Smooth muscle cell (in vitro differentiated cells): ENCODE measurements around the gene DSCAML1. TPM values are rescaled to one million over a fixed set of nuclear protein-coding genes. Genes with fewer than 3 reads are reported as not detected.

Experiments
- DNase-seq: peaks from one replicate; lab custom pipeline; 2025; ENCODE audit not compliant: unreplicated experiment; lab: John Stamatoyannopoulos, UW
- H2AFZ ChIP-seq: fragments of 200-600 bp; sonication (generic); 2 replicates; pipeline ENCODE4 v1.6.0; 2016; ENCODE audit warnings: antibody characterized with exemption, low read depth, mild to moderate bottlenecking
- H3F3A ChIP-seq: fragments of 200-600 bp; sonication (generic); 2 replicates; pipeline ENCODE4 v1.6.0; 2017; ENCODE audit warnings: antibody characterized with exemption, low read depth
- H3K27ac ChIP-seq: fragments of 200-600 bp; sonication (generic); 2 replicates; pipeline ENCODE4 v1.5.1; 2016; ENCODE audit warnings: low read depth, mild to moderate bottlenecking
- H3K27me3 ChIP-seq: fragments of 200-600 bp; sonication (generic); 2 replicates; pipeline ENCODE4 v1.6.1; 2016; ENCODE audit warnings: low read depth, mild to moderate bottlenecking
- H3K36me3 ChIP-seq: fragments of 200-600 bp; sonication (generic); 2 replicates; pipeline ENCODE4 v1.5.1; 2016; ENCODE audit warnings: low read depth
- H3K4me1 ChIP-seq: fragments of 200-600 bp; sonication (generic); 2 replicates; pipeline ENCODE4 v1.5.1; 2016; ENCODE audit warnings: low read depth
- H3K4me2 ChIP-seq: fragments of 200-600 bp; sonication (generic); 2 replicates; pipeline ENCODE4 v1.6.0; 2016; ENCODE audit warnings: mild to moderate bottlenecking
- H3K4me3 ChIP-seq: fragments of 200-600 bp; sonication (generic); 2 replicates; pipeline ENCODE4 v1.5.1; 2016; ENCODE audit warnings: mild to moderate bottlenecking
- H3K79me2 ChIP-seq: fragments of 200-600 bp; sonication (generic); 2 replicates; pipeline ENCODE4 v1.6.0; 2016; ENCODE audit warnings: low read depth, mild to moderate bottlenecking
- H3K9ac ChIP-seq: fragments of 200-600 bp; sonication (generic); 2 replicates; pipeline ENCODE4 v1.6.0; 2016; ENCODE audit warnings: low read depth
- H3K9me3 ChIP-seq: fragments of 200-600 bp; sonication (generic); replicated peaks from 2 replicates; pipeline ENCODE4 v1.5.1; 2016; ENCODE audit warnings: low read depth
- H4K20me1 ChIP-seq: fragments of 200-600 bp; sonication (generic); 2 replicates; pipeline ENCODE4 v1.6.0; 2016; ENCODE audit warnings: low read depth
- WGBS: methylation state at CpG from one replicate; pipeline ENCODE4 v1.1.7; 2016; ENCODE audit warnings: low lambda C conversion rate; 5-methylcytosine and 5-hydroxymethylcytosine counted together
- polyA plus RNA-seq: library from polyadenylated mRNA; unstranded; fragments of >200 nt; fragmentation: Nextera tagmentation; extraction: Ambion mirVana; gene quantifications from 2 replicates; pipeline ENCODE4 v1.2.1, GENCODE V29; 2016
- total RNA-seq: library from RNA; depleted of rRNA; stranded (reverse); fragments of >200 nt; gene quantifications from 2 replicates; pipeline ENCODE4 v1.2.3, GENCODE V29; 2014
- TF ChIP-seq, protein P1 (sequence below): fragments of 200-600 bp; sonication (generic); IDR thresholded peaks from 2 replicates; pipeline ENCODE4 v1.5.1; 2017; ENCODE audit warnings: borderline replicate concordance, mild to moderate bottlenecking, antibody characterized with exemption; ENCODE audit not compliant: insufficient read depth, poor library complexity, severe bottlenecking

DSCAML1 gene
- total and polyA plus RNA-seq, 2 experiments from 2014 or later = 0.22 TPM; not detected in 1

DNA sequence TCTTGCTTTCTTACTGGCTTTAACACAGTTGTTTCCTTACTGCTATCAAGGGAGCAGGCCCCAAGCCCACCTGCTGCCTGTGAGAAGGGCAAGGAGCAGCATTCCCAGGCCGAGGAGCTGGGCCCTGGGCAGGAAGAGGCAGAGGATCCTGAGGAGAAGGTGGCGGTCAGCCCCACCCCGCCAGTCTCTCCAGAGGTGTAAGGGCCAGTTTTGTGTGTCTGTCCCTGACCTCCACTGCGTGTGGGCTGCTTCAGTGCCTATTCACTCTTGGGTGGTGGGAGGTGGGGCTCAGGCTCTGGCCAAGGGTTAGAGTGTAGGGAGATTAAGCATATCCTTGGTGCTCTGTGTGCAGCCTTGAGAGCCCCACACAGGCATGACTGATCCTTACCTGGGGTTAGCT lies 414.3 kb downstream of the DSCAML1 start:
- Histone ChIP-seq H3K9me3 (no peaks in the 10 kb centered on the region), H3K36me3 (no peaks in the 10 kb centered on the region), H3F3A (peaks cover 5% of the 10 kb centered on the region), H3K9ac (no peak overlapping the region), H3K4me2 (no peak overlapping the region), H3K27me3 (no peaks in the 10 kb centered on the region), H4K20me1 (no peaks in the 10 kb centered on the region), H3K4me1 (no peaks in the 10 kb centered on the region), H3K4me3 (no peak overlapping the region), H3K27ac (no peak overlapping the region), H2AFZ (no peak overlapping the region), H3K79me2 (no peaks in the 10 kb centered on the region)
- WGBS = 89% methylated on average over 4 of the region's 4 CpGs
- TF ChIP-seq, protein P1, sequence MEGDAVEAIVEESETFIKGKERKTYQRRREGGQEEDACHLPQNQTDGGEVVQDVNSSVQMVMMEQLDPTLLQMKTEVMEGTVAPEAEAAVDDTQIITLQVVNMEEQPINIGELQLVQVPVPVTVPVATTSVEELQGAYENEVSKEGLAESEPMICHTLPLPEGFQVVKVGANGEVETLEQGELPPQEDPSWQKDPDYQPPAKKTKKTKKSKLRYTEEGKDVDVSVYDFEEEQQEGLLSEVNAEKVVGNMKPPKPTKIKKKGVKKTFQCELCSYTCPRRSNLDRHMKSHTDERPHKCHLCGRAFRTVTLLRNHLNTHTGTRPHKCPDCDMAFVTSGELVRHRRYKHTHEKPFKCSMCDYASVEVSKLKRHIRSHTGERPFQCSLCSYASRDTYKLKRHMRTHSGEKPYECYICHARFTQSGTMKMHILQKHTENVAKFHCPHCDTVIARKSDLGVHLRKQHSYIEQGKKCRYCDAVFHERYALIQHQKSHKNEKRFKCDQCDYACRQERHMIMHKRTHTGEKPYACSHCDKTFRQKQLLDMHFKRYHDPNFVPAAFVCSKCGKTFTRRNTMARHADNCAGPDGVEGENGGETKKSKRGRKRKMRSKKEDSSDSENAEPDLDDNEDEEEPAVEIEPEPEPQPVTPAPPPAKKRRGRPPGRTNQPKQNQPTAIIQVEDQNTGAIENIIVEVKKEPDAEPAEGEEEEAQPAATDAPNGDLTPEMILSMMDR = no peak
- no peak for DNase-seq

DNA sequence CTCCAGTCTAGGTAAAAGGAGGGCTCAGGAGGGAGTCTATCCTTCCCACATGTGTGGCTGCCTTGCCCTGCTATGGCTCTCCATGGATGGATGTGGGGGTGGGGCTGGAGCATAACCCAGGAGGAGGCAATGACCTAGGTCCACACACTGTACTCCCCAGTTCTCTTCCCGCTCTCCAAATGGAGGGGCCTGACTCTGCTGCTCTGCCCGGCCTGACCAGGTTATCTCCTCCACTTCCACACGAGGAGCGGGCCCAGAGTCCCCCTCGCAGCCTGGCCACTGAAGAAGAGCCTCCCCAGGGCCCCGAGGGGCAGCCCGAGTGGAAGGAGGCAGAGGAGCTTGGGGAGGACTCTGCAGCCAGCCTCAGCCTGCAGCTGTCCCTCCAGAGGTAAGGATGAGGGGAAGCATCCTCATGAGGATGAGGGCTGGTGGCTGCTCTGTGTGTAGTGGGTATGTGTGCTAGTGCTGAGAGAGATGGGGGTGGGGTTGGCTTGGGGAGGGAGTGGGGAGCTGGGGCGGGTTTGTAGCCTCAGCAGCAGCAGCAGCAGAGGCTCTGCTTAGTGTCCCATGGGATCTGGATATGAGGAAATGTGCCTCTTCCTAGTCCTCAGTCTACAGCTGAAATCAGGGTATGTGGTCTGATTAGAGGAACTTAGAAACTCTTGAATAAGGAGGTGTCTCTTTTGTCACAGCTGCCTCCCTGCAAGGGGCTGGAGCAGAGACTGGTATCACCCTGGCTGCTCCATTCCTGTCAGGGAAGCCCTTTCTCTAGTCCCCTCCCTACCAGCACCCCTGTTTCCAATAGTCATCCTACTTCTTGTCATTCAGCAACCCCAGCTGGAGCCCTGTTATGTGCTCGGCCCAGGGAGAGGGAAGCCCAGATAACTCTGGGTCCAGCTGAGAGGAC lies 415.3 kb downstream of the DSCAML1 start:
- DNase-seq = no peak
- no peak overlapping the region for H3K27ac ChIP-seq
- H3K4me3 ChIP-seq = no peak overlapping the region
- H3K9me3 ChIP-seq = no peaks in the 10 kb centered on the region
- 97% methylated on average over 9 of the region's 9 CpGs for WGBS
- TF ChIP-seq, protein P1 = no peak
- H3K9ac ChIP-seq = no peak overlapping the region
- H2AFZ ChIP-seq = no peak overlapping the region
- H3K4me2 ChIP-seq = no peak overlapping the region
- no peaks in the 10 kb centered on the region for H3K4me1 ChIP-seq
- no peaks in the 10 kb centered on the region for H3K79me2 ChIP-seq
- no peaks in the 10 kb centered on the region for H4K20me1 ChIP-seq
- H3K27me3 ChIP-seq = no peaks in the 10 kb centered on the region
- peaks cover 5% of the 10 kb centered on the region for H3F3A ChIP-seq
- H3K36me3 ChIP-seq = no peaks in the 10 kb centered on the region

DNA sequence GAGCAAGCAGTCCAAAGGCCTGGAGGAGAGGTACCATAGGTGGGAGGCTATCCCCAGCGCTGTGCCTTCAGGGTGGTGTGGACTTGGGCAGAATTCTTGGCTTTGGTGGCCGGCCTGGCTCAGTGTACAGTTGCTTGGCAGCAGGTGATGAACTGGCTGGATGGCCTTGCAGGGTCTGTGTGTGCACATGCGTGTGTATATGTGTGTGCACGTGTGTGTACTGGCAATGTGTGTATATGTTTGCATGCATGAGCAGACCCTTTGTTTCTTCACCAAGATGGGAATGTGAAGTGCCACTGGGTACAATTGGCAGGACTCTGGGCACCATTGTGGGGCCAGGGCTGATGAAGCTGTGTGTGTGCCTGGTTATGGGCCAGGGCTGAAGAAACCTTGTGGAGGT lies 416.3 kb downstream of the DSCAML1 start:
- no peaks in the 10 kb centered on the region for H3K79me2 ChIP-seq
- H3K27ac ChIP-seq = no peak overlapping the region
- H3F3A ChIP-seq = peaks cover 5% of the 10 kb centered on the region
- H3K9me3 ChIP-seq = no peaks in the 10 kb centered on the region
- H3K4me1 ChIP-seq = no peaks in the 10 kb centered on the region
- H2AFZ ChIP-seq = no peak overlapping the region
- H3K36me3 ChIP-seq = no peaks in the 10 kb centered on the region
- no peak for DNase-seq
- H3K9ac ChIP-seq = no peak overlapping the region
- no peaks in the 10 kb centered on the region for H4K20me1 ChIP-seq
- 98% methylated on average over 4 of the region's 4 CpGs for WGBS
- no peak overlapping the region for H3K4me3 ChIP-seq
- no peaks in the 10 kb centered on the region for H3K27me3 ChIP-seq
- no peak overlapping the region for H3K4me2 ChIP-seq
- TF ChIP-seq, protein P1 = no peak
